Hepatocyte (in vitro differentiated cells): ENCODE data around the gene SPTBN5.

ENCODE experiments used
- CTCF ChIP-seq: fragments of 200-600 bp; sonication (generic); IDR thresholded peaks from 2 replicates; pipeline ENCODE4 v1.5.1; 2016; ENCODE audit warnings: antibody characterized with exemption, mild to moderate bottlenecking; ENCODE audit not compliant: poor library complexity
- EZH2 ChIP-seq: fragments of 200-600 bp; sonication (generic); IDR thresholded peaks from 2 replicates; pipeline ENCODE4 v1.6.1; 2016; ENCODE audit warnings: antibody characterized with exemption, mild to moderate bottlenecking, borderline replicate concordance
- EZH2phosphoT487 ChIP-seq: fragments of 200-600 bp; sonication (generic); IDR thresholded peaks from one replicate; pipeline ENCODE4 v1.6.1; 2018; ENCODE audit warnings: antibody characterized with exemption, mild to moderate bottlenecking, low read depth, moderate library complexity; ENCODE audit not compliant: unreplicated experiment, severe bottlenecking

- TF ChIP-seq CTCF (no peak), EZH2 (no peak), EZH2phosphoT487 (no peak)
These were observed 3.7 kb downstream of the SPTBN5 start for GRCh38 chr15:41890050-41890690.
